GM19455 (cell line): Measurements from ENCODE around the gene NNT.

Source experiments
- ATAC-seq: cut with Tn5 transposase; IDR thresholded peaks from one replicate; pipeline ENCODE4 v1.9.1; 2021; ENCODE audit not compliant: unreplicated experiment

The NNT gene

DNA sequence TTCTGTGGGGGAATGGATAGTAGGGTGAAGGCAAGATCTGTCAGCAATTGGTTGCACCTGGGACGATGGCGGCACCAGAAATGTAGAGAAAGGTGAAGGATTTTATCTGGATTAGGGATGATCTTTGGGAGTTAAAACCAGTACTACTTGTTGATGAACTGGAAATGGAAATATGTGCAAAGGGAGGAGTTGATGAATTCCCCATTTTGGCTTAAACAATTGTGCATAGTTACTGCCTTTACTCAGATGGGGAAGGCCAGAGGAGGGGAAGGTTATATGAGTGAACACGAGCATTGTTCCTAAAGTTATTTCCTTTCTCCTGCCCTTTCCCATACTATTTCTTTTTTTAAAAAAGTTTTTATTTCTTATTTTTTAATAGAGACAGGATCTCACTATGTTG lies 19.1 kb downstream of the NNT start:
- ATAC-seq = no peak

- no peak for ATAC-seq
Measured at GRCh38 chr5:43623048-43623680, 20.2 kb downstream of the NNT start.

GRCh38 chr5:43627028-43627427 lies 24.0 kb downstream of the NNT start:
- ATAC-seq = no peak

GRCh38 chr5:43631182-43631910 lies 28.4 kb downstream of the NNT start:
- ATAC-seq = peak; percentile 73

DNA sequence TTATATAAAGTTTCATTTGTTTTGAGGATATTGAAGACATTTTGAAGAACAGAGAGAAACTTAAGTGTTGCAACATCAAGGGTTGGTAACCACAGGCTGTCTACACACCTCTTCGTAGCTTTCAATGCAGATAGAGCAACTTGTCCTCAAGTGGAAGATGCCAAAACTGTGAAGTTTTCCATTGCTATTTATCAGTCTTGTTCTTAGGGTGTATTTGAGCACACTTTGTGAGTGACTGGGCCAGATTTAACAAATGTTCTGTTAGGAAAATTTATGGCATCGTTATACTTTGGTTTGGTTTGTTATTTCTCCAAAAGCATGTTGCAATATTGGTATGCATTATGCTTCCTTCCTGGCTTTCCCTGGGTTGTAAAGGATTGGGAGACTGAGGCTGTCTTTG lies 31.6 kb downstream of the NNT start:
- ATAC-seq = no peak

DNA sequence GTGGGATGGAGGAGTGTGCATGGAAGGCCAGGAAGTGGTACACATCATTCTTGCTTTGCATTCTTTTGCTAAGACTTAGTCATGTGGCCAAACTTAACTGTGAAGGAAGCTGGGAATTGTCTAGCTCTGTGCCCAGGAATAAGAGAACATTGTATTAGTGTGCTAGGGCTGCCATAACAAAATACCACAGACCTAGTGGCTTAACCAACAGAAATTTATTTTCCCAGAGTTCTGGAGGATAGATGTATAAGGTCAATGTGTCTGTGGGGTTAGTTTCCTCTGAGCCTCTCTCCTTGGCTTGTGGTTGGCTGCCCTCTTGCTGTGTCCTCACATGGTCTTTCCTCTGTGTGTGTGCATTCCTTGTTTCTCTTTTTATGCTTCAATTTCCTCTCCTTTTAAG lies 32.4 kb downstream of the NNT start:
- no peak for ATAC-seq

- ATAC-seq = no peak
Measured at GRCh38 chr5:43636076-43636475, 33.1 kb downstream of the NNT start.

- ATAC-seq = no peak
Measured at GRCh38 chr5:43637416-43637815, 34.4 kb downstream of the NNT start.

GRCh38 chr5:43638107-43638506 lies 35.1 kb downstream of the NNT start:
- ATAC-seq = no peak

- no peak for ATAC-seq
Measured at GRCh38 chr5:43638546-43638945, 35.6 kb downstream of the NNT start.

GRCh38 chr5:43639566-43639965 lies 36.6 kb downstream of the NNT start:
- no peak for ATAC-seq

GRCh38 chr5:43642428-43642827 lies 39.4 kb downstream of the NNT start:
- ATAC-seq = no peak

DNA sequence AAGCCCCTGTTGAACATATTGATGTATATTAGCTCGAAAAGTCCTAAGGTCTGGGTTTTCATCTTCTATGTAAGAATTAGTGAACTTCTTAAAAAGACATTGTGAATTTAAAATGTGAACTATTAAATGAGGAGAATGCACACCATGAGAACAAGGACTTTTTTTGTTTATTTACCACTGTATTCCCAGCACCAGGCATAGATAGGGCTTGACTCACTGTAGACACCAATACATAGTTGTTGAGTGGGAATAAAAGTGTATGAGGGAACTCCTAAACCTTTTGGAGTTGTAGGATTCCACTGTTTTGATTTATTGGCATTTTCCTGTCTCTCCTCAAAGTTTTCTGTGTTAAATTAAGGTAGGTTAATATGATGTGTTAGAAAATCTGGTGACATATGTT lies 40.3 kb downstream of the NNT start:
- ATAC-seq = no peak

DNA sequence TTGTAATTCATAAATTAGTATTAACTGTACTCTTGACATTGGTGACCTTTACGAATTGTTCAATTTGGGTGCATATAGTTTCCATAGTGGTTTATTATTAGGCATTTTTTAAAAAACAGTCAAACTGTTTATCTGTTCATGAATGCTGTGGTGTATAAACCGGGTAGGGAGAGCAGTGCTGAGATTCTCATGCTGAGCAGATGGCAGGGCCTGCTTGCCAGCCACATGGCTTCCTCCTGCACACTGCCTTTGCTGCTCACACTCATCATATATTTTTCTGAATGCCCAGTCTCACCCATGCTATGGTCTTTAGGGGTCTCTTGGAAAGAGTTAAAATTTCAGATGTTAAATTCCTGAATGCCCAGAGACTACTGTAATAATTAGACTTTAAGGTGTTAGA lies 40.8 kb downstream of the NNT start:
- ATAC-seq = no peak

DNA sequence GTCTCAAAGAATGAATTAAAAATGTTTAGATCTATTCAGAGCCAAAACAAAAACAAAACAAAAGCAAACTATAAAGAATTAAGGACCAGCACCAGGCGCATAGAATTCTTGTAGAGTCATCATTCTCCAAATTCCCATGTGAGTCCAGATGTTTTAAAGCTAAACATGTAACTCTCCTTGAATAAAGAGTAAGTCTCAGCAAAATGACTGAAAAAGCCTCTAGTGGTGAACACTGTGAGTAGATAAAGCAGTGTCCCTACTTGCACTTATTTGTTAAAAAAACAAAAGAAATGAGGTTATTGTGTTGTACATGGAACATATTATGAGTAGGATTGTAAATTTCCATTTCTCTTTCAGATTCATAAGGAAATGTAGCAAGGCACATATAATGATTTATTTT lies 44.0 kb downstream of the NNT start:
- ATAC-seq = no peak

- ATAC-seq = no peak
Measured at GRCh38 chr5:43647789-43648188, 44.8 kb downstream of the NNT start.

- no peak for ATAC-seq
Measured at GRCh38 chr5:43648499-43649124, 45.6 kb downstream of the NNT start.

DNA sequence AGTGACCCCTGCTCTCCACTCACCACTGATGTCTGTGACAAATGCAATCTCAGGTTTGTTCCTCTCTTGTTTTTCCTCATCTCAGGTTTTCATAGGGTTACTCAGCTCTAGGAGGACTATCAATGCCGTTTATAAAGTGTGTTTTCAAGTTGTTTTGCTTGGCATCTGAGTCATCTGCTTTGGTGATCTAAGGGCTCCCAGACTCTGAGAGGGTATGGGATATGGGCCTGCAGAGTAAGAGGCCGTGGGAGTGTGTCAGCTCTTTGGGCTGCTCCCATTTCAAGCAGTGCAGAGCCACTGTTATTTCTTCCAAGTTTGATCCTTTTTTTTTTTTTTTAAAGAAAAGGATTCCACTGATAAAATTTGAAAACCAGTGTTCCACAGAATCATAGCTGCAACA lies 46.3 kb downstream of the NNT start:
- ATAC-seq = no peak

DNA sequence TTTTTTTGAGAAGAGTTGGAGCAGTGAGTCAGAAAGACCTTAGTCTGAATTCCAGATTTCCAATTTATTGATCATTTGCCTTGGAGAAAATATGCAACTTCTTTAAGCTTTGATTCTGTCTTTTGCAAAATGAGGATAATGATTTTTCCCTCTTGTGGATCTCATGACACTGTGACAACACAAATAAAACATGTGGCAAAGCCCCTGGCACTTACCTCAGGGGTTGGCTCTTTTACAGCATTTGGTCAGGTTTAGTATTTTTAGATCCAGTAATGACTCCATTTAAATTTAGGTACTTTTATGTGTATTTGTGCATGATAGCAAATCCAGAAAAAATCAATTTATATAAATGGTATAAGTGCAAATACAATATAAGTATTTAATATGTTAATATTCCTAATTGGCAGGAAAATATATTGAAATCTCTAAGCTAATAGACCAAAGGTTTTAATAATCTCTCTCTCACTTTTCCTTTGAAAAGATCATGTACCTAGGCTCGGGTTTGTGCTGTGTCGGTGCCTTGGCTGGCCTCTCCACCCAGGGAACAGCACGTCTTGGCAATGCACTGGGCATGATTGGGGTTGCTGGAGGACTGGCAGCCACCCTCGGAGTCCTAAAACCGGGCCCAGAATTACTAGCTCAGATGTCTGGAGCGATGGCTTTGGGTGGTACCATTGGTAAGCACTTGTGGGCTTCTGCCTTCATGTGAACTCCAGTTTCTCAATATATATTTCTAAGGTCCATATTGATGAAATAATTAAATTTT lies 49.7 kb downstream of the NNT start:
- no peak for ATAC-seq

DNA sequence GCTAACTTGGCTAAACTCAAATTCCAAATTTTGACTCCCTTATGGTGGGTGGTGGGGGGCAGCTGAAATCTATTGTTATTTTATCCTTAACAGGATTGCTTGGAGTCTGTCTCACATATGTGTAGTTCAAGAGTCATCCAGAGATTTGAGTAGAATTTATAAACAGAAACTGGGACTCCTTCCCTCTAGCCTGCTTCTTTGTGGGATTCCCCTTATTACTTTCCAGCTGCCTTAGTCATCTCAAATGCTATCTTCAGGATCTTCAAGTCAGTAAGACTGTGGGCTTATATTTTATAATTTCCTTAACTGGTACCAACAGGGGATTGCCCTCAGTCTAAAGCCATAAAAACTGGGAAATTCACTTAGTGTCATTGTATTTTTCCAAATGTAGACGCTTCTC lies 55.5 kb downstream of the NNT start:
- no peak for ATAC-seq

GRCh38 chr5:43659075-43659474 lies 56.1 kb downstream of the NNT start:
- ATAC-seq = no peak

DNA sequence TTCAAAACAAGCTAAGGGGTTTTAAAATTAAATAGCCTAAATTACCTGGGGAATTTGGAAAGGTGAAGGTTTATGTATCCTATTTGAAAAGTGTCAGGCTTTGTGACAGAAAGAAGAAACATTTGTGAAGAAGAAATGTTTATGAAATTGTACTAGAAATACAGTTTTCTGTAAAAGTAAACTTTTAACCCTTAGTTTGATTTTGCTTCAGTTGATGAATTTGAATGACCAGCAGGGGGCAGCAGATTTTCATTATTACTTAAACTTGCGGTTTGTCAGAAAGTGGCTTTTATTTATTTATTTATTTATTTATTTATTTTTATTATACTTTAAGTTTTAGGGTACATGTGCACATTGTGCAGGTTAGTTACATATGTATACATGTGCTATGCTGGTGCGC lies 58.1 kb downstream of the NNT start:
- no peak for ATAC-seq
